GM12865 (cell line): ENCODE data around the gene PCLO.
A peak's percentile ranks its signal among the peaks of the same experiment; 100 is the strongest.

Source experiments
- DNase-seq: peaks from one replicate; pipeline ENCODE4 v3.0.0; 2010; ENCODE audit warnings: low read depth
- H3K4me3 ChIP-seq: 2 replicates; pipeline ENCODE4 v1.5.1; 2011; ENCODE audit warnings: mild to moderate bottlenecking, low read depth, low read length, control low read depth
- TF ChIP-seq, protein P1 (sequence below): IDR thresholded peaks from 2 replicates; pipeline ENCODE4 v1.5.1; 2011; ENCODE audit warnings: low read length, control low read depth, low read depth, inconsistent platforms; ENCODE audit not compliant: insufficient read depth; ENCODE audit errors: missing control alignments

Gene PCLO

DNA sequence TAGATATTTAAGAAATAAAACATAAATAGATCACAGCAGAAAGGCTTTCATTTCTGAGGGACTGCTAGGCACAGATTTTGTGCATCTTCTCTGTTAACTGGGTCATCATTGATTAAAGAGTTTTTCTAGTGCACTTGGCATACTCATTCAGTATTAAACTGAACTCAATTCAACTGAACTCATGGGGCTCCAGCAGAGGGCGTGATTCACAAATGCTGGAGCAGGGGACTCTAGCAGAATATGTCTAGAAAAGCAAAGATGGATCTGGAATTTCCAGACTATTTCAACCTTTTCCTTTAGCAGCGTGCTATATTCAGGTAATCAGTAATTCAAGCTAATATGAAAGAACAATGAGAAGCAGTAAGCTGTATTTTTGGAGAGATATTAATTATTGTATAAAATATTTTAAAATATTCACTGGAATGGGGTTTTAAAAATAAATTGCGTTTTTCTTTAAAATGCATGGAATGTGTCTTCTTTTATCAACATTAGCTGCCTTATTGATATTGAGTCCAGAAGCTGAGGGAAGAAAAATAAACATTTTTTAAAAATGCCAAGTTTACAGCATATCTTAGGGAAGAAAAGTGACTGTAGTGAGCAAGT, 422.3 kb downstream of the PCLO start:
- no peak overlapping the region for H3K4me3 ChIP-seq

DNA sequence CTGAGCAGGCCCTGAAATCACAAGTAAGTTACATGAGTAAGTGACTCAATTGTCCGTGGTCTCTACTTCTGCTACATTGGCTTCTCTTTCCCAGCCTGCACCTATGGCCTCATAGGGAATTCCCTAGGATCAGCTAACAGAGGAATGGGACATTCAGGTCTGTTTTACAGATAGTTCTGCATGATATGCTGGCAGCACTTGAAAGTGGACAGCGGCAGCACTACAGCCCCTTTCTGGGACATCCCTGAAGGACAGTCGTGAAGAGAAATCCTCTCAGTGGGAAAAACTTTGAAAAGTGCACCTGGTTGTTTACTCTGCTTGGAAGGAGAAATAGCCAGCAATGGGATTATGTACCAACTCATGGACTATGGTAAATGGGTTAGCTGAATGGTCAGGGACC, 426.1 kb downstream of the PCLO start:
- no peak overlapping the region for H3K4me3 ChIP-seq
- DNase-seq: no peak
- TF ChIP-seq, protein P1, sequence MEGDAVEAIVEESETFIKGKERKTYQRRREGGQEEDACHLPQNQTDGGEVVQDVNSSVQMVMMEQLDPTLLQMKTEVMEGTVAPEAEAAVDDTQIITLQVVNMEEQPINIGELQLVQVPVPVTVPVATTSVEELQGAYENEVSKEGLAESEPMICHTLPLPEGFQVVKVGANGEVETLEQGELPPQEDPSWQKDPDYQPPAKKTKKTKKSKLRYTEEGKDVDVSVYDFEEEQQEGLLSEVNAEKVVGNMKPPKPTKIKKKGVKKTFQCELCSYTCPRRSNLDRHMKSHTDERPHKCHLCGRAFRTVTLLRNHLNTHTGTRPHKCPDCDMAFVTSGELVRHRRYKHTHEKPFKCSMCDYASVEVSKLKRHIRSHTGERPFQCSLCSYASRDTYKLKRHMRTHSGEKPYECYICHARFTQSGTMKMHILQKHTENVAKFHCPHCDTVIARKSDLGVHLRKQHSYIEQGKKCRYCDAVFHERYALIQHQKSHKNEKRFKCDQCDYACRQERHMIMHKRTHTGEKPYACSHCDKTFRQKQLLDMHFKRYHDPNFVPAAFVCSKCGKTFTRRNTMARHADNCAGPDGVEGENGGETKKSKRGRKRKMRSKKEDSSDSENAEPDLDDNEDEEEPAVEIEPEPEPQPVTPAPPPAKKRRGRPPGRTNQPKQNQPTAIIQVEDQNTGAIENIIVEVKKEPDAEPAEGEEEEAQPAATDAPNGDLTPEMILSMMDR: no peak

More for the DNA sequence above, 422.3 kb downstream of the PCLO start:
- DNase-seq: peak; percentile 45
- TF ChIP-seq, protein P1: peak; percentile 46

DNA sequence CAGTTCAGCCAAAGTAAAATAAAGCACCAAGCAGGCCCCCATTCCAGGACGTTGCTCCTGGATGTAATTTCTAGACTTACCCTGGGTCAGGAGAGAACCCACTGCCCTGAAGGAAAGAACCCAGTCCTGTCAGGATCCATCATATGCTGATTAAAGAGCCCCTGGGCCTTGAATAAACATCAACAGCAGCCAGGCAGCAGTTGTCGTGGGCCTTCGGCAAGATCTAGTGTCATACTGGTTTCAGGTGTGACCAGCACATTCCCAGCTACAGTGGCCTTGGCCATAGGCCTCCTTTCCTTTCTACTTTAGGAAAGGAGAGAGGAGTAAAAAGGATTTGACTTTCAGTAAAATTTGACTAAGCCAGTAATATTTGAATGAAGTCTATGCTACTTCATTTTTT, 430.0 kb downstream of the PCLO start:
- DNase-seq: no peak

DNA sequence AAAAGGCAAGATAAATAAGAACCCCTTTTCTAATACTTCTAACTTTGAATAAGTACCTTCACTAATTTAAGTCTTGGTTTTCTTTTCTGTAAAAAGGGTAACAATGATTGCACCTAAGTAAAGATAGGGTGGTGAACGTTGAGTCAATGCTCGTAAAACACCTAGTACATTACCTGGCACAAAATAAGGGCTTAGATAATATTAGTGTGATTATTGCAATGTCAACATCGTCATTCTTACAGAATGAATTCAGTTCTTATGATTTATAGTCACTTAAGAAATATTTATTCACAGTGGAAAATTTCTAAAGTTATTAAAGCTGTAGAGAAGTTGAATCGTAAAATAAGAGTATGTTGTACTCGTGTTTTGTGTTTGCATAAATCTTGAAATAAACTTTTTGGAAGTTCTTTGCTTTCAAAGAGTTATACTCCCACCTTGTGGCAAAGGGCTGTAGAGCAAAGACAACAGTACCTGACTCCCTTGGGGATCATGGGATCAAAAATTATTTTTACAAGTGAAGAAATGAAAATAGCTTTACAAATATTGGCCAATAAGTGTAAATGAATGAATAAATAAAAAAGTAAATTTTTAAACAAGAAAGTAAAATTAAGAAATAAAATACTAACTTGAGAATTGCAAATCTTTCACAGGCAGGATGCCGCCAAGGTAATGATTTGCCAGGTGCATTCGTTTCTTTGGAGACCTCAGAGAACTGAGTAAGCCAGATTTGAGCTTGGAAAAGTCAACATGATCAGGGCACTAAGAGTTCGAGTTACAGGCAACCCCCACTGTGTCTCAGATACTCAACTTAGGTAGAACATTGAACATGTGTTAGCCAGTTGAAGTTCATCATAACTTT, 433.3 kb downstream of the PCLO start:
- no peak overlapping the region for H3K4me3 ChIP-seq
- TF ChIP-seq, protein P1: peak; percentile 61
- DNase-seq: peak; percentile 29

More for the DNA sequence above, 430.0 kb downstream of the PCLO start:
- no peak overlapping the region for H3K4me3 ChIP-seq
- TF ChIP-seq, protein P1: no peak

DNA sequence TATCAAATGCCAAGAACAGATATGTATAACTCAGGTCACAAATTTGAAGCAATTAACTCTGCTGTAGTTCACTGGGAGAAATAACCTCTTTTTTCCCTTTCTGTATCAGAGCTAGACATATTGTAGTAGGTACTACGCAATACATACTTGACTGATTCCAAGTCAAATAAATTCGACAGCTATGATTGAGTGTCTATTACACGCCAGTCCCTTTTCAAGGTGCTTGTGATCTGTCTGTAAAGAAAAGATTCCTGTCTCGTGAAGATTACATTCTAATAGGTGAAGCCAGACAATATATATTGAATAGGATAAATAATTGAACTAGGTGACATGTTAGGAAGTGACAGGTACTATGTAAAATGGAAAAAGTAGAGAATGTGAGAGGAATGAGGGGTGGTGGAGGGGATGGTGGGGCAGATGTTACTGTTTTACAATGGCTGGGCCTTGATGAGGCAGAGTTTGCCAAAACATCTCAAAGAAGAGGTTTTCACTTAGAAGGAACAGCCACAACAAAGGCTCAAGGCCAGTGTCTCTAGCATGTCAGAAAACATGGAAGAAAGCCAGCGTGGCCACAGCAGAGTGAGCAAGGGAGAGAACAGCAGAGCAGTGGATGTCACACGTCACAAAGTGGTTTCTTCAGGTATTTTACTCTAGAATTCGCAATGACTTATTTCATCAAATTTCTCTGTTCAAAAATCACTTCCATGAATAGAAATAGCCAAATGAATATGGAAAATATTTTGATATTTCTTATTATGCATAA, 436.5 kb downstream of the PCLO start:
- H3K4me3 ChIP-seq: no peak overlapping the region
- DNase-seq: no peak
- TF ChIP-seq, protein P1: no peak

DNA sequence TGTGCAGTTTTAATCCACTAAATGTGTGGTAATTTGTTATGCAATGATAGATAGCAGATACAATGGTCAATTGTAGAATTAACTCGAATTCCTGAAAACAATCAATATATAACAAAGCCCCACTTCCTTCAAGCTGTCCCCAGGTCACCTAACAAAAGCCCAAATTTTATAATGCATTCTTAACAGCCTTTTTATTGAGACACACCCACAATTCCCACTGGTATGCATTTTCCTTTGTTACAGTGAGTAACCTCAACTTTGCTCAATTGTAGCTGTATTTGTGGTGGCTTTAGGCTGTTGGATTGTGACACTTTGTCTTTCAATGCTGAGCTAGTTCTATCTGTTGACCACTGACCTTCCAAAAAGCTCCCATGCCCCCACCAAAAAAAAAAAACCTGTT, 439.3 kb downstream of the PCLO start:
- no peak overlapping the region for H3K4me3 ChIP-seq
- no peak for DNase-seq
- TF ChIP-seq, protein P1: no peak
